ENCODE measurements around the gene B3GNT3.
"Not testable (repeated sequence)": the region's sequence is repeated elsewhere in the genome, so short reads cannot be mapped to it uniquely, and the experiment has no call there.

The B3GNT3 gene

GRCh38 chr19:17796838-17797423 lies 2.0 kb downstream of the B3GNT3 start:
- no peak for DNase-seq (ENCODE audit: low read depth in 2 of 2)

GRCh38 chr19:17797424-17798201 lies 2.7 kb downstream of the B3GNT3 start:
- DNase-seq (ENCODE audit: low read depth in 2 of 2) = no peak

- not testable (repeated sequence) for DNase-seq (ENCODE audit: low read depth in 2 of 2)
Observed at GRCh38 chr19:17798599-17798998, 3.7 kb downstream of the B3GNT3 start.

GRCh38 chr19:17802137-17802858 lies 7.4 kb downstream of the B3GNT3 start:
- no peak for DNase-seq (ENCODE audit: low read depth in 2 of 2)

GRCh38 chr19:17803264-17803896 lies 8.4 kb downstream of the B3GNT3 start:
- no peak for DNase-seq (ENCODE audit: low read depth in 2 of 2)

- no peak for DNase-seq (ENCODE audit: low read depth in 2 of 2)
Observed at GRCh38 chr19:17805427-17805826, 10.5 kb downstream of the B3GNT3 start.

GRCh38 chr19:17806945-17807344 lies 12.0 kb downstream of the B3GNT3 start:
- DNase-seq (ENCODE audit: low read depth in 2 of 2) = no peak

- no peak for DNase-seq (ENCODE audit: low read depth in 2 of 2)
Observed at GRCh38 chr19:17807731-17808316, 12.9 kb downstream of the B3GNT3 start.

GRCh38 chr19:17811103-17811502 lies 16.2 kb downstream of the B3GNT3 start:
- DNase-seq (ENCODE audit: low read depth in 2 of 2) = no peak

GRCh38 chr19:17811681-17812080 lies 16.7 kb downstream of the B3GNT3 start:
- DNase-seq (ENCODE audit: low read depth in 2 of 2) = no peak

GRCh38 chr19:17812099-17812498 lies 17.2 kb downstream of the B3GNT3 start:
- no peak for DNase-seq (ENCODE audit: low read depth in 2 of 2)

- no peak for DNase-seq (ENCODE audit: low read depth in 2 of 2)
Observed at GRCh38 chr19:17817668-17818363, 22.9 kb downstream of the B3GNT3 start.

- no peak for DNase-seq (ENCODE audit: low read depth in 2 of 2)
Observed at GRCh38 chr19:17821190-17821589, 26.3 kb downstream of the B3GNT3 start, which contains the start of gene INSL3. TSS of gene INSL3 (minus strand) at chr19:17821519. CDS start at chr19:17821506, 13 bp downstream.

GRCh38 chr19:17824339-17824738 lies 29.4 kb downstream of the B3GNT3 start:
- no peak for DNase-seq (ENCODE audit: low read depth in 2 of 2)

GRCh38 chr19:17826508-17827056 lies 31.6 kb downstream of the B3GNT3 start:
- DNase-seq (ENCODE audit: low read depth in 2 of 2) = no peak

GRCh38 chr19:17829855-17830566 lies 35.1 kb downstream of the B3GNT3 start:
- DNase-seq (ENCODE audit: low read depth in 2 of 2) = no peak

GRCh38 chr19:17830567-17831418 lies 35.9 kb downstream of the B3GNT3 start:
- no peak for DNase-seq (ENCODE audit: low read depth in 2 of 2)

- DNase-seq (ENCODE audit: low read depth in 2 of 2) = no peak
Observed at GRCh38 chr19:17831419-17831888, 36.5 kb downstream of the B3GNT3 start.
